Tracheal epithelial cell (primary cell): ENCODE results near the gene TMEM156. TPM values are rescaled to one million over a fixed set of nuclear protein-coding genes. Genes with fewer than 3 reads are reported as not detected.

Experiments used
- total RNA-seq: library from RNA; depleted of rRNA; stranded (reverse); fragments of >200 nt; gene quantifications from 2 replicates; pipeline ENCODE4 v1.2.1, GENCODE V29; 2014

TMEM156 gene
- 11.5 and 11.8 TPM in 2 replicates for total RNA-seq

DNA sequence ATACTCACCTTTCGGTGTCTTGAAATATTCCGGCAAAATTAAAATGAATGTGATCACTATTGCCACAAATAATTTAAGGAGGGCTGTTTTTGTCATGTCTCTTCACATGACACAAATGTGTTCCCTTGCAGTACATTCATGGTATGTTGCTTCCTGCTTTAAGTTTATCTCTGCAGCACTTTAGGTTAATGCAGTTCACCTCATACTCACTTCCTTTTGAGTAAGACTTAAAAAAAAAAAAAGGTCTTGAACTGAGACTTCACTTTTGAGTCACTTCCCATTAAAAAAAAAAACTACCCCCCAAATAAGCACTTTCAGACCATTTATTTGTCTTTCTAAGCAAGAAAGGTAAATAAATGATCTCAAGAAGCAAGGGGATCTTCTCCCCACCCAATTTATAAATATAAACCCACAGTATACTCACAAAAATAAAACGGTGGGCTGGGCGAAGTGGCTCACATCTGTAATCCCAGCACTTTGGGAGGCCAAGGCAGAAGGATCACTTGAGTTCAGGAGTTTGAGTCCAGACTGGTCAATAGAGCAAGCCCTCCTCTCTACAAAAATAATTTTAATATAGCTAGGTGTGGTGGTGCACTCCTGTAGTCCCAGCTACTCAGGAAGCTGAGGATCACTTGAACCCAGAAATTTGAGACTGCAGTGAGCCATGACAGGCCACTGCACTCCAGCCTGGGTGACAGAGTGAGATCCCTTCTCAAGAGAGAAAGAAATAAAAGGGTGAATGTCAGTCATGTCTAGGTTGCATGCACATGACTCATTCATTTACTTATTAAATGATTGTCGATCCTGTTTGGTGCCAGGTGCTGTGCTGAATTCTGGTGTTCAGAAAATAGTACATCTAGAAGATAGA, at the start of gene TMEM156:
Gene TMEM156, minus strand, starts transcription at position 192 of the 868 bp plus-strand sequence. Its CDS starts 96 bp downstream, at position 96.

DNA sequence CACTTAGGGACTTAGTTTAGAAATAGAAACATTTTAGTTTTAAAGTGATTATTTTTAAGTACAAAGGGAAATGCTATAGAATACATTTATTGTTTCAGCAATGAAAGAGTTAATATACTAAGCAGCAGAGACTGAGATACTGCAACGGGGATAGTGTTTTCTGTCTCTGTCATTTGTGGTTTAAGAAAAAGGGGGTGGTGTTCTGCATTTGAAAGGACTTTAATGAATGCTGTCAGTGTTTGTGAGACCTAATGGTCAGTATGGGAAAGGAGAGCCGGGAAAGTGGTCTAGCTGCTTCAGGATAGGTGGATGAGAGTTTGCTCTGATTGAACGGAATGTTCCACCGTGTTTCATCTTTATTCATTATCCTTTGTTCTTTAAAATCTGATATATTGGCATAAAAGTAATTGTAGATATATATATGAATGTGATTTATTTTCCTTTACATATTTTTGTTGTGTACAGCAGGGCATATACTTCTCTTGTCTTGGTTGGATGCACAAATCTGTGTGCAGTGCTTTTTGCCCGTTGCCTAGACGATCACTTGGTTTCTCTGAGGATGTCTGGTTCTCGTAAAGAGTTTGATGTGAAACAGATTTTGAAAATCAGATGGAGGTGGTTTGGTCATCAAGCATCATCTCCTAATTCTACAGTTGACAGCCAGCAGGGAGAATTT, 30.0 kb upstream of the TMEM156 start, which contains the start of gene KLHL5:
Gene KLHL5, plus strand, starts transcription at position 139 of the 676 bp plus-strand sequence. Its CDS starts 421 bp downstream, at position 560.

Other genes with a start within 250 kb of the TMEM156 start
- gene TLR10, start 249.4 kb downstream of the TMEM156 start, total RNA-seq = under 0.01 TPM in 1 of 2 replicates, not detected in the other
- gene TLR1, start 227.6 kb downstream of the TMEM156 start, total RNA-seq = 3.6 TPM in 1 of 2 replicates, not detected in the other
- 0.48 and 0.64 TPM in 2 replicates for gene TLR6, start 175.6 kb downstream of the TMEM156 start, total RNA-seq
- 50.1 and 118 TPM in 2 replicates for gene FAM114A1, start 164.6 kb downstream of the TMEM156 start, total RNA-seq
- gene KLHL5, start 29.8 kb upstream of the TMEM156 start, total RNA-seq = 74.2 and 119 TPM in 2 replicates
- gene WDR19, start 150.1 kb upstream of the TMEM156 start, total RNA-seq = 9.8 and 9.9 TPM in 2 replicates